HepG2 (cell line): ENCODE data around the gene CCDC86.

Source experiments
- ATF3 ChIP-seq: sonication (generic); formaldehyde crosslinking; IDR thresholded peaks from 2 replicates; pipeline ENCODE4 v1.4.0; 2020; ENCODE audit warnings: missing genetic modification reagents
- BRCA1 ChIP-seq: sonication (generic); formaldehyde crosslinking; IDR thresholded peaks from 2 replicates; pipeline ENCODE4 v1.4.0; 2020; ENCODE audit warnings: missing genetic modification reagents
- CTCF ChIP-seq: sonication (generic); formaldehyde crosslinking; IDR thresholded peaks from 2 replicates; pipeline ENCODE4 v1.5.0; 2020; ENCODE audit warnings: mild to moderate bottlenecking, missing genetic modification reagents, moderate library complexity
- EZH2 ChIP-seq: conservative IDR thresholded peaks from 2 replicates; pipeline ENCODE4 v1.6.1; 2012; ENCODE audit warnings: mild to moderate bottlenecking, low read depth, low read length, moderate library complexity
- GLMP ChIP-seq: sonication (generic); formaldehyde crosslinking; IDR thresholded peaks from 2 replicates; pipeline ENCODE4 v1.9.0; 2021; ENCODE audit warnings: missing genetic modification reagents, mild to moderate bottlenecking, borderline replicate concordance
- HDAC6 ChIP-seq: fragments of 200-600 bp; sonication (generic); IDR thresholded peaks from 2 replicates; pipeline ENCODE4 v1.7.0; 2017; ENCODE audit warnings: mild to moderate bottlenecking, antibody characterized with exemption, low read length, low read depth
- KAT7 ChIP-seq: IDR thresholded peaks from 2 replicates; pipeline ENCODE4 v1.6.1; 2018; ENCODE audit warnings: borderline replicate concordance, missing compliant biosample characterization
- PAWR ChIP-seq: sonication (generic); formaldehyde crosslinking; IDR thresholded peaks from 2 replicates; pipeline ENCODE4 v1.4.0; 2020; ENCODE audit warnings: missing genetic modification reagents, mild to moderate bottlenecking, borderline replicate concordance
- POLR2A ChIP-seq, 2 experiments: IDR thresholded peaks; 2 replicates each; pipeline ENCODE4 v1.6.1; 2011; ENCODE audit warnings: low read depth in 2 of 2, low read length in 2 of 2, mild to moderate bottlenecking in 1 of 2, moderate library complexity in 1 of 2; ENCODE audit not compliant: insufficient read depth in 1 of 2
- USF2 ChIP-seq, 2 experiments: sonication (generic) in 1 of 2; formaldehyde crosslinking in 1 of 2; IDR thresholded peaks; 2 replicates each; pipeline versions ENCODE4 v1.5.1 to v1.6.1; 2011 to 2020; ENCODE audit warnings: borderline replicate concordance in 1 of 2, low read depth in 1 of 2, low read length in 1 of 2, mild to moderate bottlenecking in 1 of 2, missing genetic modification reagents in 1 of 2, moderate library complexity in 1 of 2
- ZBTB34 ChIP-seq: sonication (generic); formaldehyde crosslinking; IDR thresholded peaks from 2 replicates; pipeline ENCODE4 v1.8.0; 2022; ENCODE audit warnings: mild to moderate bottlenecking, missing genetic modification reagents

- TF ChIP-seq EZH2 (no peak), KAT7 (CRISPR knock-in tag) (no peak), ZBTB34 (CRISPR knock-in tag) (no peak), ATF3 (no peak), POLR2A (IDR thresholded peaks at IDR 0.05; ENCODE audit: insufficient read depth in 1 of 2, low read depth in 2 of 2, low read length in 2 of 2) (no peak), CTCF (no peak), USF2 (IDR thresholded peaks at IDR 0.05; ENCODE audit: low read depth, low read length) (no peak), USF2 (CRISPR knock-in tag; IDR thresholded peaks at IDR 0.05; ENCODE audit: borderline replicate concordance) (no peak), HDAC6 (no peak), GLMP (CRISPR knock-in tag) (no peak), BRCA1 (CRISPR knock-in tag) (no peak), PAWR (CRISPR knock-in tag) (no peak)
Measured at GRCh38 chr11:60854847-60855725, 13.2 kb downstream of the CCDC86 start.
